OCI-M2 (cell line): Measurements from ENCODE around the gene NPAP1.
"Not testable (repeated sequence)": the region's sequence is repeated elsewhere in the genome, so short reads cannot be mapped to it uniquely, and the experiment has no call there.

Source experiments
- DNase-seq: peaks from one replicate; lab custom pipeline; 2025; ENCODE audit not compliant: unreplicated experiment; lab: John Stamatoyannopoulos, UW

NPAP1 gene, protein sequence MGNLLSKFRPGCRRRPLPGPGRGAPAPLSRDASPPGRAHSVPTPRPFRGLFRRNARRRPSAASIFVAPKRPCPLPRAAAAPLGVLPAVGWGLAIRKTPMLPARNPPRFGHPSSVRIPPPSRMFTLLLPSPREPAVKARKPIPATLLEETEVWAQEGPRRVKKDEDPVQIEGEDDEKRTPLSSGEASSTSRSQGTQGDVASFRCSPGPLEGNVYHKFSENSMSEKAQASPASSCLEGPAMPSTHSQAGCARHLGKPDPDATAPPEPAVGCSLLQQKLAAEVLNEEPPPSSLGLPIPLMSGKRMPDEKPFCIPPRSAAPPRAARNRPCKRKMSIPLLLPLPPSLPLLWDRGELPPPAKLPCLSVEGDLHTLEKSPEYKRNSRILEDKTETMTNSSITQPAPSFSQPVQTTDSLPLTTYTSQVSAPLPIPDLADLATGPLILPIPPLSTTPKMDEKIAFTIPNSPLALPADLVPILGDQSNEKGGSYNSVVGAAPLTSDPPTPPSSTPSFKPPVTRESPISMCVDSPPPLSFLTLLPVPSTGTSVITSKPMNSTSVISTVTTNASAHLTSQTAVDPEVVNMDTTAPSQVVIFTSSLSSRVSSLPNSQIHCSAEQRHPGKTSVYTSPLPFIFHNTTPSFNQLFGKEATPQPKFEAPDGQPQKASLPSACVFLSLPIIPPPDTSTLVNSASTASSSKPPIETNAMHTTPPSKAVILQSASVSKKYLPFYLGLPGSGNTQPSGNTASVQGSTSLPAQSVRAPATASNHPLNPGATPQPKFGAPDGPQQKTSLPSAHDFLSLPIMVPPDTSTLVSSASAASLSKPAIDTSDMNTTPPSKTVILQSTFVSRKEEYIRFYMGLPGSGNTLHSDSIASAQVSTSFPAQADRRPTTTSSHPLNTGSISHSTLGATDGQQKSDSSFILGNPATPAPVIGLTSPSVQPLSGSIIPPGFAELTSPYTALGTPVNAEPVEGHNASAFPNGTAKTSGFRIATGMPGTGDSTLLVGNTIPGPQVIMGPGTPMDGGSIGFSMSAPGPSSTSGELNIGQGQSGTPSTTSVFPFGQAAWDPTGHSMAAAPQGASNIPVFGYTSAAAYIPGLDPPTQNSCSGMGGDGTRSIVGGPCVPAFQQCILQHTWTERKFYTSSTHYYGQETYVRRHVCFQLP

DNA sequence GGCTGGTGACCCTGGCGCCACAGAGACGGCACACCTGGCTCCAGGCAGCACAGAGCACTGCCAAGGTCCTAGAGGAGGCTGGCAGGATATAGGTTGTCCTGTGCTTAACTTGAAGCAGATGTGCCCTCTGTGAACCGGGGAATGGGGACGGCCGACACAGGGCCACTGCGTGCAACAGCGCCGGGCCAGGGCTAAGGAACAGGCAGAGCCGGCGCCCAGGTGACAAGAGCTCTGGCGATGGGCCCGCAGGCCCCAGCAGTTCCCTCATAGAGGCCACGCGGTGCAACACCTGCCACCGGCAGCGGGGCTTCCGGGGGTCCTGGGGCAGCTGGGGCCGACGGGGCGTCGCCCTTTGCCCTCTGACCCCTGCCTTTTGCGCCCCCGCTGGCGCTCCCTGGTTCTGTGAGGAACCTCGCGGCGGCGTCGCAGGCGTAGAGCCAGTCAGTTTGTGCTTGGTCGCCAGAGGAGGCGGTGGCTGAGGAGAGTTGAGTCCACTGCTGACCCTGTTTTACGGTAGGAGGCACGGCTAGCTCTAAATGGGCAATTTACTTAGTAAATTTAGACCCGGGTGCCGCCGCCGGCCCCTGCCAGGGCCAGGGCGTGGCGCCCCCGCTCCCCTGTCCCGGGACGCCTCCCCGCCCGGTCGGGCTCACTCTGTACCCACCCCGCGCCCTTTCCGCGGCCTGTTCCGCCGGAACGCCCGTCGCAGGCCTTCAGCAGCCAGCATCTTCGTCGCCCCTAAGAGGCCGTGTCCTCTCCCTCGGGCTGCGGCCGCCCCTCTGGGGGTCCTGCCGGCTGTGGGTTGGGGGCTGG, at the start of gene NPAP1:
NPAP1 (plus strand) TSS at position 444 of the 813 bp plus-strand sequence; CDS start at position 537, 93 bp downstream.
- DNase-seq: no peak

DNA sequence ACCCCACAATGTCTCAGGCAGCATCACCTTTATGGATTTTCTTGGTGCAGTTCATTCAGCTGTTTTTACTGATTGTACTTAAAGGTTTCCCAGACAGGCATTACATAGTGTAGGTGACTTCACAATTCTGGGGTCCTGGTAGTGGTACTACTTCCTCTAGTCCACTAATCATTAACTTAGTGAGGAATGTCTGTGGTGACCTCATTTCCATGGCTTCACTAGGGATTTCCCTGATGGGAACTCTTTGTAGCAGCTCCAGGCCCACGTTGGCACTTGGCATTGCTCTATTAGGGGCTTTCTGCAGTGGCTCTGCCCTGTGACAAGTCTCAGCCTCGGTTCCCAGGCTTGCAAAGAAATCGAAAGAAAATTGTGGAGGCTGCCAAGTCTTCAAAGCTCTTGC, 48.1 kb upstream of the NPAP1 start:
- no peak for DNase-seq

DNA sequence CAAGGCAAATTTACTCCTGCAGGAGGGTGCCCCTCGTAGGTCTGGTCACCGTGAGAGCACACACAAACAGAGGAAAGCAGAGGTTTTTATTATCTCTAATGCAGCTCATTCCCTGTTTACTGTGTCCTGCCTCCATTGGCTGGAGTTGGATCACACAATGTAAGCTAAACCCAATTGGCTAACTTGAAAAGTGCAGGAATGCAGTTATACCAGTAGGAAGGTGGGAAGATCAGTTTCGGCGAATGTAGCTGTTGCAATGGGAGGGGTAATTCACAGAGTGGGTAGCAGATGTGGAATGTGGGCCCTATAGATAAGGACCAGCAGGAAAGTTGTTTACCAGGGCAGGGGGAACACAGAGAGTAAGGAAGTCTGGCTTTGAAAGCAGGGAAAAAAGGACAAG, 42.5 kb upstream of the NPAP1 start:
- no peak for DNase-seq

DNA sequence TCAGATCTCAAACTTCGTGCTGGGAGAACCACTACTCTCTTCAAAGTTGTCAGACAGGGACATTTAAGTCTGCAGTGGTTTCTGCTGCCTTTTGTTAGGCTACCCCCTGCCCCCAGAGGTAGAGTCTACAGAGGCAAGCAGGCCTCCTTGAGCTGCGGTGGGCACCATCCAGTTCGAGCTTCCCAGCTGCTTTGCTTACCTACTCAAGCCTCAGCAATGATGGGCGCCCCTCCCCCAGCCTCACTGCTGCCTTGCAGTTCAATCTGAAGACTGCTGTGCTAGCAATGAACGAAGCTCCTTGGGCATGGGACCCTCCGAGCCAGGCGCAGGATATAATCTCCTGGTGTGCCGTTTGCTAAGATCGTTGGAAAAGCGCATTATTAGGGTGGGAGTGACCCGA, 36.2 kb upstream of the NPAP1 start:
- not testable (repeated sequence) for DNase-seq

DNA sequence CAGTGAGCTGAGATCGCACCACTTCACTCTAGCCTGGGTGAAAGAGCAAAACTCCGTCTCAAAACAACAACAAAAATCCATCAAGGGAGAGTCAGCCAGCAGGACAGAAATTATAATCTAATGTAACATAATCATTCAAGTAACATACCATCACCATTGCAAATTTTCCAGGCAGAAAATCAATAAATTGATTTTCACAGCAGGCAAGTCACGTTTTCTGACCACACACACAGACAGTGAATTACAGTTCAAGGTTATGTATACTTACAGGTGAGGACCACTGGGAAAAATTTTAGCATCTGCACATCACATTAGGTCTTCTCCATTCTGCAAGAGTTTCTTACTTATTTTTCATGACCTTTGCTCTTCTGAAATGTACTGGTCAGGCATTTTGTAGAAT, 29.9 kb upstream of the NPAP1 start:
- DNase-seq: no peak

DNA sequence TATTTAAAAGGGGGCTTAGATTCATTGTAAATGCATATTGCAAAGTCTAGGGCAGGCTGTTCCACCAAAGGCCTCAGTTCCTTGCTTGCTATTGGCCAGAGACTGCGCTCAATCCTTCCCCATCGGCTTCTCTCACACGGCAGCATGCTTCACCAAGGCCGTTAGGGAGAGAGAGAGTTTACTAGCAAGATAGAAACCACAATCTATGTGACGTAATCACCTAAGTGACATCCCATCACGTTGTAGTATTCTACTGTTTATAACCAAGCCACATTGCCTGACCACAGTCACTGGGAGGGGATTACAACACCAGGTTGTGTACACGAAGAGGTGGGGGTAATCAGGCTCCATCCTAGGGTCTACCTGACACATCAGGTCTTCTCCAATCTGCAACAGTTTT, 16.0 kb upstream of the NPAP1 start:
- DNase-seq: no peak

DNA sequence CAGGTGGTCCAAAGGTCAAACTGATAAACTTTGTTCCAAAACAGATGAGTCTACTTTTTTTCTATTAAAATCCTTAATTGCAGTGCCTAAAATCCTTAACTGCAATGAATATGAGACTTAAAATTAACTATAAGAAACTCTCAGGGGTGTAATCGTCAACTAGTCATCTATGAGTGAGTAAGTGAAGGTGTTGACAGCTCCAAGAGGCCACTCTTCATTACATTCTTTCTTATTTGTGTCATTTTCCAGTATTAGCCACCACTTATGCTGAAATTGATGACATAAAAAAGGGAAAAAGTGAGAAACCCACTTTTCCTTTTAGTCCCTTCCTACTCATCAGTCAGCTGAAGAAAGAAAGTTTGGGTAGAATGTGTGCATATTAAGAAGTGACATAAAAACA, 12.6 kb upstream of the NPAP1 start:
- no peak for DNase-seq

DNA sequence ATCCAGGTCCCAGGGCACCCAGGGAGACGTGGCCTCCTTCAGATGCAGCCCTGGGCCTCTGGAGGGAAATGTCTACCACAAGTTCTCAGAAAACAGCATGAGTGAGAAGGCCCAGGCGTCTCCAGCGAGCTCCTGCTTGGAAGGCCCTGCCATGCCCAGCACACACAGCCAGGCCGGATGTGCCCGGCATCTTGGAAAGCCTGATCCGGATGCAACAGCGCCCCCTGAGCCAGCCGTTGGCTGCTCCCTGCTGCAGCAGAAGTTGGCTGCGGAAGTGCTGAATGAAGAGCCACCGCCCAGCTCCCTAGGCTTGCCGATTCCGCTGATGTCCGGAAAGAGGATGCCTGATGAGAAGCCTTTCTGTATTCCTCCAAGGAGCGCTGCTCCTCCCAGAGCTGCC, 856 bp downstream of the NPAP1 start:
- no peak for DNase-seq

DNA sequence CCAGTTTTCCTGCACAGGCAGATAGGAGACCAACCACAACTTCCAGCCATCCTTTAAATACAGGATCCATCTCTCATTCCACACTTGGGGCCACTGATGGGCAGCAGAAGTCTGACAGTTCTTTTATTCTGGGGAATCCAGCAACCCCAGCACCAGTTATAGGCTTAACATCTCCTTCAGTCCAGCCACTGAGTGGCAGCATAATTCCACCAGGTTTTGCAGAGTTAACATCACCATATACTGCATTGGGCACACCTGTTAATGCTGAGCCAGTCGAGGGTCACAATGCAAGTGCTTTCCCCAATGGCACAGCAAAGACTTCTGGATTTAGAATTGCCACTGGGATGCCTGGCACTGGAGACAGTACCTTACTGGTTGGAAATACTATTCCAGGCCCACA, 2.9 kb downstream of the NPAP1 start:
- no peak for DNase-seq

DNA sequence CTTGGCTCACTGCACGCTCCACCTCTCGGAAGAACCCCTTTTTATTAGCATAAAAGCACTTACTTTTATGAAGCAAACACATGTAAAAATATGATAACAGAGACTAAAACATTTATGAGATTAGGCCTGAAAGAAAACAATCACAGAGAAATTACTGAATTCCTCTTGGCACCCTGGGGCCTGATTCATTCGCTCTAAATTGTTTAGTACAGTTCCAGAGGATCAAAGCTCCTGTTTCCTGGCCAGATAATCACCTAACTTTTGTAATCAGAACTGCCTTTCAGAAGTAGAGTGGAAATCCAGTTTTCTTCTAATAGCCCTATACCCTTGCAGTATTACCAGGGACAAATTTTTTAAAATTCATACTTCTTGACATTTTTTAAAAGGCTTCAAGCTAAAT, 6.4 kb downstream of the NPAP1 start:
- DNase-seq: no peak

DNA sequence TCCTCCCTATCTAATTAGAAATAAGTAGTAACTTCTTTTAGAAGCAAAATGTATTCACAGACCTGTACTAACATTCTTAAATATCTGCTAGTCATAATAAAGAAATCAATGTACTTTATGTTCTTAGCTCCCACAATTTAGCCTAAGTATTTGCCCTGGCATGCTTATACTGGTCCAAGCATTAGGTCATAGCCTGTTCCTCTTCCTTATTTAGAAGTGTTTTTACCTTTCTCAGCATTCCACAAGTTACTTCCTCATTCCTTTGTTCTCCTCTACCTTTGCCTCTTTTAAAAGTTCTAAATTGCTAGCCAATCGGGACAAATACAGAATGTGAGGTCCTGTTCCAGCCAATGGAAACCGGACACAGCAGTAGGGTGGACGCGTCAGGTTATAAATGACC, 7.3 kb downstream of the NPAP1 start:
- not testable (repeated sequence) for DNase-seq

DNA sequence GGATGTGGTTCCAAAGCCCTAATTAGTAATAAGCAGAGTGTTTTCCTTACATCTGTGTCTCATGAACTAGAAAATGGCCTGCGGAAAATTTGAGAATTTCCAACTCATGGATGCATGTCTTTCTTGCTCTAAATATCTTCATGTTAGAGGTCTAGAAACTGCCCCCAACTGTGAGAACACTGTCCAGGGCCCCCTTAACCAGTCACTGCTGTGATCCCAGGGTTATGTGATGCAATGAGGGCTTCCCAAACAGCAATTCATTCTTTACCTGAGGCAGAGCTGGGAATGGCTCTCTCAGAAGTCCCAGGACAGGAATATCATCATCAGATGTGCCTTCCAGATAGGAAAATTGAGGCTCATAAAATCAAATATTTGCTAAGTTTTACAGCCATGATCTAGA, 8.2 kb downstream of the NPAP1 start:
- DNase-seq: no peak

DNA sequence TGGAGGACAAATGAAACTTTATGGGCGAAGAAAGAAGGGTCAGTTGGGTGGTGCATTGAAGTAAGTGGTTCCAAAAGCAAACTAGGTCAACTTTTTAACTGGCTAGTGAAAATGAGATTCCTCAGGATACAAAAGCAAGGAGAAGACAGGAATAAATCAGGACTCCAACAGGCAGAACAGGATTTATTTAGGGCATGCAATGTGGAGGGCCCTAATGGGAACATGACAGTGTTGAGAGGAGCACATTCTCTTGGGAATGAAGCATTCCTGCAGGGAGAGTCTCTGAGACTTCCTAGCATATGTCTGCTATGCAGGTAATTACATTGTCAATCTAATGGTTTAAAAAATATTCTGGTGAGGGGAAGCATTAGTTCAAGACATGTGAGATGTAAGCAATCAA, 8.7 kb downstream of the NPAP1 start:
- DNase-seq: no peak

DNA sequence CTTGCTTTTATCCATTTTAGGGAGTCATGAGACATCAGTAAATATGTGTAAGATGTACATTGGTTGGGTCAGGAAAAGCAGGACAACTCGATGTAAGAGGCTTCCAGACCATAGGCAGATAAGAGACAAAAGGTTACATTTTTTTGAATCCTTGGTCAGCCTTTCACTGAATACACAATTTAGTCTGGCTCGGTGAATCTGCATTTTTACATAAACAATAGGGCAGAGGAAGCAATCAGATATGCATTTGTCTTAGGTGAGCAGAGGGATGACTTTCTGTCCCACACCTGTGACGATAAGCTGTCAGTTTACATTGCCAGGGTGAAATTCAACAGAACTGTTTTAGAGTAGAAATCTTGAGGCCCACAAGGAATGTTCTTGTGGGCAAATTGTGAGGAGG, 20.6 kb downstream of the NPAP1 start:
- DNase-seq: no peak

DNA sequence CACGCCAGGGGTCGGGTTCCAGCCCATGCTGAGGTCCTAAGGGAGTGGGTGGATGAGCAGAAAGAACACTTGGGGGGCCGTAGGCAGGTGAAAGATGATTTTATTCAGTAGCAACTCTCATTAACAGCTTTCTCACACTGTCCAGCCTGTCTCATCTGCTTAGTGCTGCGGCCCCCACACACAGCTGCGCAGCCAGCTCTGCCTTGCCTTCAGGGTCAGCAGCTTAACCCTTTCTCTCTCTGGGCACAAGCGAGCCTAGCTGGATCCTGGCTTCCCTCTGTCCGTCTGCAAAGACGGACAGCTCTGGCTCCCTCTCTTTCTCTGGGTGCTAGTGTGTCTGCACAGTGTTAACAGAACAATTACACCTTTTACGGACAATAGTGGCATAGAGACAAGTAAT, 21.3 kb downstream of the NPAP1 start:
- DNase-seq: no peak

DNA sequence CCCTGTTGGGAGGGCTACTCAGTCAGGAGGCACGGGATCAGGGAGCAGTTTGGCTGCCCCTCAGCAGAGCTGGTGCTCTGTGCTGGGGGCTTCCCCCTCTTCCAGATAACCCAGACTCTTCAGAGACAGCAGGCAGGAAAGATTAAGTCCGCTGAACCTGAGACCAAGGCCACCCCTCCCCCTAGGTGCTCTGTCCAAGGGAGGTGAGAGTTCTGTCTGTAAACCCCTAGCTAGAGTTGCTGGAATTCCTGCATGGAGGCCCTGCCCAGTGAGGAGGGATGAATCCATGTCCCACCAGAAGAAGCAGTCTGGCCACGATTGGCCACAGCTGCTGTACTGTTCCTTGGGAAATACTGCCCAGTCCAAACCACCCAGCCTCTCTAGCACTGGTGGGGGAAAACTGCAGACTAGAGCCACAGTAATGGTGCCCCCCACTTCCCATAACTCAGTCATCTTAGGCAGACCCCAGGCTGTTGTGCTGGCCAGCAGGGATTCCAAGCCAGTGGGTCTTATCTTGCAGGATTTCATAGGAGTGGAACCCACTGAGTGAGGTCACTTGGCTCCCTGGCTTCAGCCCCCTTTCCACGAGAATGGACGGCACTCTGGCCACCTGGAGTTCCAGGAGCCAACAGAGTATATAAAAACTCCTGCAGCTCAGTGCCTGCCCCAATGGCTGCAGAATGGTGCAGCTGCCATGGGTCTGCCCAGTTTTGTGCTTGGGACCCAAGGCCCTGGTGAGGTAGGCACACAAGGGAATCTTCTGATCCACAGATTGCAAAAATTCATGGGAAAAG, 42.9 kb downstream of the NPAP1 start:
- DNase-seq: no peak

DNA sequence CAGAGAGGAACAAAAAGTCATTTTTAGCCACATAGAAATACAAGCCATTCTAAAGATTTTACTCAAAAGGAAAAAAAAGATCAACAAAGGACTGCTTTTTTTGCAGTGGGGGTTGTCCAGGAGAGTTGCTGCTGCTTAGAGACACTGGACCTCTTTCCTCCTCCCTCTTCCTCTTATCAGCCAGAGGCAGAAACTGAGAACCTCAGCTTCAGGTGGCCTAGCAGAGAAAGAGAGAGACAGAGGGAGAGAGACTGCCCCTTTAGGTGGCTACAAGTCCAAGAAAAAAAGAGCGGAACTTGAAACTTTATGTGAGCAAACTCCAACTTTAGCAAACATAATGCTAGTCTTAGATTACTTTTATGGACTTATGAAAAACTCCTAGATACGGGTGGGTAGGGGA, 54.2 kb downstream of the NPAP1 start:
- no peak for DNase-seq
